Trophoblast cell (in vitro differentiated cells and primary cell): ENCODE results near the gene ASCL1.

Experiments
- DNase-seq, 2 donors: peaks; one replicate each; pipeline ENCODE4 v3.0.0-alpha.2; 2016
- H2AFZ ChIP-seq: 2 replicates; pipeline ENCODE4 v1.6.1; 2013; ENCODE audit warnings: low read length, moderate library complexity, mild to moderate bottlenecking; ENCODE audit not compliant: insufficient read depth, poor library complexity
- H2AK5ac ChIP-seq: 2 replicates; pipeline ENCODE4 v1.6.1; 2013; ENCODE audit warnings: mild to moderate bottlenecking, low read length
- H2BK120ac ChIP-seq: 2 replicates; pipeline ENCODE4 v1.6.1; 2013; ENCODE audit warnings: low read length, mild to moderate bottlenecking, moderate library complexity; ENCODE audit not compliant: insufficient read depth, poor library complexity
- H2BK12ac ChIP-seq: 2 replicates; pipeline ENCODE4 v1.6.1; 2013; ENCODE audit warnings: mild to moderate bottlenecking, low read length, moderate library complexity
- H2BK5ac ChIP-seq: 2 replicates; pipeline ENCODE4 v1.6.1; 2013; ENCODE audit warnings: low read length, low read depth, moderate library complexity, mild to moderate bottlenecking; ENCODE audit not compliant: poor library complexity
- H3K14ac ChIP-seq: 2 replicates; pipeline ENCODE4 v1.6.1; 2013; ENCODE audit warnings: mild to moderate bottlenecking, low read length
- H3K18ac ChIP-seq: 2 replicates; pipeline ENCODE4 v1.6.1; 2013; ENCODE audit warnings: mild to moderate bottlenecking, low read length
- H3K23ac ChIP-seq: 2 replicates; pipeline ENCODE4 v1.6.1; 2013; ENCODE audit warnings: low read length
- H3K27ac ChIP-seq: 2 replicates; pipeline ENCODE4 v1.5.1; 2013; ENCODE audit warnings: low read depth, mild to moderate bottlenecking, inconsistent platforms, low read length, moderate library complexity
- H3K27me3 ChIP-seq: 2 replicates; pipeline ENCODE4 v1.6.1; 2013; ENCODE audit warnings: inconsistent platforms, mild to moderate bottlenecking, low read length, moderate library complexity; ENCODE audit not compliant: insufficient read depth
- H3K36me3 ChIP-seq, 2 experiments: 1 replicate in 1 of 2; 2 replicates in 1 of 2; pipeline ENCODE4 v1.6.1; 2013; ENCODE audit warnings: low read length in 2 of 2, mild to moderate bottlenecking in 2 of 2, moderate library complexity in 1 of 2; ENCODE audit not compliant: insufficient read depth in 2 of 2, control insufficient read depth in 1 of 2
- H3K4ac ChIP-seq: 2 replicates; pipeline ENCODE4 v1.6.1; 2013; ENCODE audit warnings: low read depth, mild to moderate bottlenecking, low read length, moderate library complexity
- H3K4me1 ChIP-seq, 2 experiments: 1 replicate in 1 of 2; 2 replicates in 1 of 2; pipeline ENCODE4 v1.6.1; 2013; ENCODE audit warnings: low read length in 2 of 2, mild to moderate bottlenecking in 2 of 2, moderate library complexity in 1 of 2; ENCODE audit not compliant: insufficient read depth in 2 of 2, control insufficient read depth in 1 of 2
- H3K4me2 ChIP-seq: 2 replicates; pipeline ENCODE4 v1.6.1; 2013; ENCODE audit warnings: inconsistent platforms, mild to moderate bottlenecking, low read length, moderate library complexity
- H3K4me3 ChIP-seq: 2 replicates; pipeline ENCODE4 v1.5.1; 2013; ENCODE audit warnings: mild to moderate bottlenecking, low read depth, low read length, inconsistent platforms
- H3K79me1 ChIP-seq: one replicate; pipeline ENCODE4 v1.6.1; 2013; ENCODE audit warnings: low read length
- H3K79me2 ChIP-seq: 2 replicates; pipeline ENCODE4 v1.6.1; 2013; ENCODE audit warnings: low read length, mild to moderate bottlenecking; ENCODE audit not compliant: control insufficient read depth, insufficient read depth, poor library complexity
- H3K9ac ChIP-seq: 2 replicates; pipeline ENCODE4 v1.6.1; 2013; ENCODE audit warnings: mild to moderate bottlenecking, low read length
- H3K9me3 ChIP-seq: 2 replicates; pipeline ENCODE4 v1.6.1; 2013; ENCODE audit warnings: low read depth, mild to moderate bottlenecking, control low read depth, inconsistent platforms, low read length; ENCODE audit not compliant: insufficient read depth
- H4K12ac ChIP-seq: 2 replicates; pipeline ENCODE4 v1.6.1; 2013; ENCODE audit warnings: low read depth, mild to moderate bottlenecking, low read length, moderate library complexity
- H4K8ac ChIP-seq: 2 replicates; pipeline ENCODE4 v1.6.1; 2013; ENCODE audit warnings: low read depth, mild to moderate bottlenecking, low read length, moderate library complexity
- H4K91ac ChIP-seq: one replicate; pipeline ENCODE4 v1.6.1; 2013; ENCODE audit warnings: low read depth, mild to moderate bottlenecking, low read length, moderate library complexity
- WGBS: extraction: QIAGEN DNeasy Blood & Tissue Kit; methylation state at CpG from one replicate; pipeline ENCODE4 v1.1.7; 2013; ENCODE audit warnings: missing lambda C conversion rate; ENCODE audit not compliant: insufficient read length, insufficient coverage; ENCODE audit errors: extremely low coverage; 5-methylcytosine and 5-hydroxymethylcytosine counted together

The ASCL1 gene

GRCh38 chr12:102946042-102946441 lies 11.4 kb upstream of the ASCL1 start:
- no peaks in the 10 kb centered on the region for H3K79me1 ChIP-seq
- H3K4me1 ChIP-seq, result peaks cover 7% of the 10 kb centered on the region in 2 experiments
- no peak overlapping the region for H2AFZ ChIP-seq
- DNase-seq, result no peak
- H4K12ac ChIP-seq, result no peak overlapping the region
- H3K27ac ChIP-seq, result no peak overlapping the region
- H3K9ac ChIP-seq, result no peak overlapping the region
- no peak overlapping the region for H4K8ac ChIP-seq
- no peak overlapping the region for H2BK5ac ChIP-seq
- WGBS, result no CpG with 5 or more reads among the region's 2 CpGs
- H3K79me2 ChIP-seq, result no peaks in the 10 kb centered on the region
- H3K23ac ChIP-seq, result no peak overlapping the region
- no peak overlapping the region for H3K18ac ChIP-seq
- no peak overlapping the region for H3K4ac ChIP-seq
- no peaks in the 10 kb centered on the region for H3K9me3 ChIP-seq
- H2AK5ac ChIP-seq, result no peak overlapping the region
- H3K4me3 ChIP-seq, result no peak overlapping the region
- peaks cover 9% of the 10 kb centered on the region for H3K27me3 ChIP-seq
- H2BK12ac ChIP-seq, result no peak overlapping the region
- no peak overlapping the region for H3K14ac ChIP-seq
- no peaks in the 10 kb centered on the region for H3K36me3 ChIP-seq
- H3K4me2 ChIP-seq, result no peak overlapping the region
- no peak overlapping the region for H4K91ac ChIP-seq
- no peak overlapping the region for H2BK120ac ChIP-seq

GRCh38 chr12:102948941-102949352 lies 8.5 kb upstream of the ASCL1 start:
- Histone ChIP-seq H4K12ac (no peak overlapping the region), H3K79me1 (no peaks in the 10 kb centered on the region), H2BK120ac (no peak overlapping the region), H2AK5ac (no peak overlapping the region), H3K4me2 (no peak overlapping the region), H2AFZ (no peak overlapping the region), H2BK5ac (no peak overlapping the region), H3K23ac (no peak overlapping the region), H3K9ac (no peak overlapping the region), H3K4ac (no peak overlapping the region), H2BK12ac (no peak overlapping the region), H4K91ac (no peak overlapping the region), H3K27ac (no peak overlapping the region), H3K27me3 (peaks cover 19% of the 10 kb centered on the region), H3K4me3 (no peak overlapping the region), H3K4me1 (peaks cover 7% of the 10 kb centered on the region in 2 experiments), H3K9me3 (no peaks in the 10 kb centered on the region), H3K36me3 (no peaks in the 10 kb centered on the region), H4K8ac (no peak overlapping the region), H3K14ac (no peak overlapping the region), H3K79me2 (no peaks in the 10 kb centered on the region), H3K18ac (no peak overlapping the region)
- no CpG with 5 or more reads among the region's 11 CpGs for WGBS
- peak in 1 of 2 donors; percentile 61 for DNase-seq

- Histone ChIP-seq H3K79me1 (no peaks in the 10 kb centered on the region), H2BK120ac (no peak overlapping the region), H3K9ac (no peak overlapping the region), H3K4me1 (peaks cover 7% of the 10 kb centered on the region in 2 experiments), H2BK12ac (no peak overlapping the region), H3K14ac (no peak overlapping the region), H3K27ac (no peak overlapping the region), H4K8ac (no peak overlapping the region), H3K4ac (no peak overlapping the region), H4K12ac (no peak overlapping the region), H4K91ac (no peak overlapping the region), H3K4me3 (no peak overlapping the region), H3K23ac (no peak overlapping the region), H2AFZ (no peak overlapping the region), H3K9me3 (peaks cover 2% of the 10 kb centered on the region), H3K18ac (no peak overlapping the region), H3K79me2 (no peaks in the 10 kb centered on the region), H2BK5ac (no peak overlapping the region), H2AK5ac (no peak overlapping the region), H3K36me3 (no peaks in the 10 kb centered on the region), H3K27me3 (peaks cover 31% of the 10 kb centered on the region), H3K4me2 (peak overlapping the region; percentile 45)
- peak; percentile 7 to 32 for DNase-seq
- WGBS, result no CpG with 5 or more reads among the region's 37 CpGs
These were observed 7.1 kb upstream of the ASCL1 start for GRCh38 chr12:102950107-102950949.

GRCh38 chr12:102950950-102951619 lies 6.4 kb upstream of the ASCL1 start:
- H3K9ac ChIP-seq, result no peak overlapping the region
- H3K27me3 ChIP-seq, result peaks cover 38% of the 10 kb centered on the region
- no peaks in the 10 kb centered on the region for H3K36me3 ChIP-seq
- H3K79me2 ChIP-seq, result no peaks in the 10 kb centered on the region
- no peak overlapping the region for H2AK5ac ChIP-seq
- no peak overlapping the region for H3K23ac ChIP-seq
- H2BK12ac ChIP-seq, result no peak overlapping the region
- no peak overlapping the region for H4K12ac ChIP-seq
- H3K4ac ChIP-seq, result no peak overlapping the region
- no peak overlapping the region for H3K18ac ChIP-seq
- no peak for DNase-seq
- H2BK5ac ChIP-seq, result no peak overlapping the region
- no peak overlapping the region for H2AFZ ChIP-seq
- no CpG with 5 or more reads among the region's 21 CpGs for WGBS
- peaks cover 7 to 8% of the 10 kb centered on the region in 2 experiments for H3K4me1 ChIP-seq
- no peak overlapping the region for H3K27ac ChIP-seq
- peaks cover 5% of the 10 kb centered on the region for H3K9me3 ChIP-seq
- no peak overlapping the region for H4K8ac ChIP-seq
- H3K14ac ChIP-seq, result no peak overlapping the region
- no peaks in the 10 kb centered on the region for H3K79me1 ChIP-seq
- H4K91ac ChIP-seq, result no peak overlapping the region
- no peak overlapping the region for H3K4me3 ChIP-seq
- H3K4me2 ChIP-seq, result peak overlapping the region; percentile 45
- no peak overlapping the region for H2BK120ac ChIP-seq
